ENCODE data around the gene TBC1D8.

Gene TBC1D8

GRCh38 chr2:100957996-100958653, 193.1 kb downstream of the TBC1D8 start:
- Histone ChIP-seq H3K27me3 (ENCODE audit: control insufficient read depth, insufficient read depth, low read length) (no peaks in the 10 kb centered on the region), H3K9ac (ENCODE audit: low read depth, low read length) (no peak overlapping the region), H3K9me3 (ENCODE audit: control insufficient read depth, insufficient read depth, low read length) (no peaks in the 10 kb centered on the region), H3K27ac (ENCODE audit: low read depth, low read length) (no peak overlapping the region), H3K4me3 (ENCODE audit: low read depth, low read length) (no peak overlapping the region), H3K36me3 (ENCODE audit: control insufficient read depth, insufficient read depth, low read length) (no peaks in the 10 kb centered on the region), H3K4me1 (ENCODE audit: control insufficient read depth, insufficient read depth, low read length) (no peaks in the 10 kb centered on the region)

Data from HUES48 (cell line).